LNCAP (cell line): ENCODE data around the gene LAMA2.

Experiments used
- TF ChIP-seq, protein P1 (sequence below): fragments of 450-650 bp; IDR thresholded peaks from 2 replicates; pipeline ENCODE4 v1.5.1; 2017; ENCODE audit warnings: mild to moderate bottlenecking

Gene LAMA2

DNA sequence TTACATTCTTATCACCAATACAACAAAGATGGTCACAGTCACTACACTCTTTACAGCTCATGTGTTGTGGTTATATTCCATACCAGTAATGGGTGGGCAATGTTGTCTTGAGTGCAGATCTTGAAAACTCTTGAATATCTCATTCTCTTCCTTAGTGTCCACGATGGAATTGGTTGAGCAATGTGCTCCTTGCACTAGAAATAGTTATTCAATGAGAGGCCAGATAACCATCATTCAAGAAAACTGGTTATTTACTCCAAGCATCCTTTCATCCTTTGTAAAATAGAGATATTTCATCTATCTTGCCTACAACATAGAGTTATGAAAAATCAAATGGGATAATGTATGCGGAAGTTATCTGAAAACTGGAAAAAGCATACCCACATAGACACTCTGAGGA is 611.2 kb downstream of the LAMA2 start:
- TF ChIP-seq, protein P1, sequence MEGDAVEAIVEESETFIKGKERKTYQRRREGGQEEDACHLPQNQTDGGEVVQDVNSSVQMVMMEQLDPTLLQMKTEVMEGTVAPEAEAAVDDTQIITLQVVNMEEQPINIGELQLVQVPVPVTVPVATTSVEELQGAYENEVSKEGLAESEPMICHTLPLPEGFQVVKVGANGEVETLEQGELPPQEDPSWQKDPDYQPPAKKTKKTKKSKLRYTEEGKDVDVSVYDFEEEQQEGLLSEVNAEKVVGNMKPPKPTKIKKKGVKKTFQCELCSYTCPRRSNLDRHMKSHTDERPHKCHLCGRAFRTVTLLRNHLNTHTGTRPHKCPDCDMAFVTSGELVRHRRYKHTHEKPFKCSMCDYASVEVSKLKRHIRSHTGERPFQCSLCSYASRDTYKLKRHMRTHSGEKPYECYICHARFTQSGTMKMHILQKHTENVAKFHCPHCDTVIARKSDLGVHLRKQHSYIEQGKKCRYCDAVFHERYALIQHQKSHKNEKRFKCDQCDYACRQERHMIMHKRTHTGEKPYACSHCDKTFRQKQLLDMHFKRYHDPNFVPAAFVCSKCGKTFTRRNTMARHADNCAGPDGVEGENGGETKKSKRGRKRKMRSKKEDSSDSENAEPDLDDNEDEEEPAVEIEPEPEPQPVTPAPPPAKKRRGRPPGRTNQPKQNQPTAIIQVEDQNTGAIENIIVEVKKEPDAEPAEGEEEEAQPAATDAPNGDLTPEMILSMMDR, result no peak

DNA sequence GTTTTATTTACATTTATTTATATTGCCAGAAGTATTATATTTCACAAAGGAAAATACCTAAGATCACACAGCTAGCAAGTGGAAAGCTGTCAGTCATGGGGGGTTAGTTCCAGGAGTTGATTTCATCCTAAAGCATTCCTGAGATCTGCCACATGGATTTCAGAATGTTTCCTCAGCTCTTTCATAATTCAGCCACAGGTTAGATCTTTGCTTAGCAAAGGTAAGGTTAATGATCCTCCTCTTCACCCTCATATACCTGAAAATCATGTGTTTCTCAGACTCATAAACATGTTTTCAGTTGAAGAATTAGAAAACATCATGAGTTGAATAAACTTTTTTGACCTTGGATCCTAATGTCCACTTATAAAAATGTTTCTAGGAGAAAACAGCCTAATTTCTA is 611.6 kb downstream of the LAMA2 start:
- TF ChIP-seq, protein P1, result no peak

DNA sequence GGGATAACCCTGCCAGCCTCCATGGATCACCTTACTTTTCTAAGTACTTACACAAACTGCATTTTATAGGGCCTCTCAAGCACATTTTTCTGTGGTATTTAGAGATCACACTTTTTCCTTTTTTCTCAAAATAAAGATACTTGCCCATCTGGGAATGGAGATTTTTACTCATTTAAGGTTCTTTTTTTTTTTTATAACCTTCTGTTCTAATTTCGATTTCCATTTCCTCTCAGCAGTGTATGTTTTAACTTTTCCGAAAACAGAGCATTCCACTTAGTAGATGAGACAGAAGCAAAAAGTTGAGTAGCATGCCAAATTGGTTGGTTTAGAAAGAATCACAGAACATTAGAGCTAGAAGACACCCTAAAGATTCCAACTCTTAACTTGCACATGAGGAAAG is 612.7 kb downstream of the LAMA2 start:
- TF ChIP-seq, protein P1, result no peak

DNA sequence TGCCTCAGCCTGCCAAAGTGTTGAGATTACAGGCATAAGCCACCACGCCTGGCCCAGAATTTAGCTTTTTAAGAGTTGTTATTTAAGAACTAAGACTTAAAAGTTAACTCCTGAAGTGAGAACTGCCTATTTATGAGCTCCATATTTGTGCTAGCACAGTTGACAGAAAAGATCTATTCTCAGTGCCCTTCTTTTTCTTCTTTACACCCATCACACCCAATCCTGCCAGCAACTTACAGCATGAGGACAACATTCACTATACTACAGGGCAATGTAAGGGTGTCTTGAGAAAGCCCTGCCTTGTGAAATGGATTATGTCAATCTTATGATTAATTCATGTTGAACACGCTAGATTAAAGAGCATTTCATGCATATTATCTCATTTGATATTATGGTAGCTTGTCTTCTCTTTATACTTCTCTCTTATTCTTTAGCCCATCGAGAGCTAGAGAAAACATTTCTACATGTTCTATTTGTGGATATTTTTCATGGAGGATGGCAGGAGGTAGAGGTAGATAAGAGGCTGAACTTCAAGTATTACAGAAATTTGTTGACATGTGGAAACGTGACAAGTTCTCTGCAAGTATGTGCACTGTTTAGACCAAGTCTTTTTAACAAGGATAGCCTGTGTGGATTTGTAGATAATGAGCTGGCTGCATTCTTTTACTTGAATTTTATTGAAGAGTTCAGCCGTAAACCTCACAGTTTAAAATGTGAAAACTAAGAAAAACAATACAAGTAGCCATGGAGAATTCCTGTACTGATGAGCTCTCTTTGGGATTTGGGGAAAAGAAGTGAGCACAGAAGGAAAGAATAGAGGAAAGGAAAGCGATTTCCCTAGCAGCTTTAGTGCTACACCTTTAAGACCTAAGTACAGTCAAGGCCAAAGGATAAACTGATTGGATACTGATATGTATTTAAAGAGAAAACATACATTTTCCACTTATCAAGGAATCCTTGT is 614.8 kb downstream of the LAMA2 start:
- TF ChIP-seq, protein P1, result no peak

DNA sequence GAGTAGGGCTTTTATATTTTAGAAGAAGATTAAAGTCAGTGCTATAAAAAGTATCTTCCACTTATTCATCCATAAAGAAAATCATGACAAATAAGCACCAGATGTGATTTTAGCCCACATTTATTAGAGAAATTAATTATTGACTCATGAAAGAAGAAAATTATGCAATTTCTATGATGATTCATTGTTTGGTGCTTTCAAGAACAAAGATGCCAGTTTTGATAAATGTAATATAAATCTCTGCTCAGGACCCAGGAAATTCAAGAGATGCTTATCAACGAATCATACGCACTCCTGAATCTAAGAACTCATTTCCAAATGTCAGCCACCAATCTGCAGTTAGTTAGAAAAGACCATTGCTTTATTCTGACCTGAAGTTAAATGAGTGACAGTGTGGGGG is 615.6 kb downstream of the LAMA2 start:
- TF ChIP-seq, protein P1, result no peak

DNA sequence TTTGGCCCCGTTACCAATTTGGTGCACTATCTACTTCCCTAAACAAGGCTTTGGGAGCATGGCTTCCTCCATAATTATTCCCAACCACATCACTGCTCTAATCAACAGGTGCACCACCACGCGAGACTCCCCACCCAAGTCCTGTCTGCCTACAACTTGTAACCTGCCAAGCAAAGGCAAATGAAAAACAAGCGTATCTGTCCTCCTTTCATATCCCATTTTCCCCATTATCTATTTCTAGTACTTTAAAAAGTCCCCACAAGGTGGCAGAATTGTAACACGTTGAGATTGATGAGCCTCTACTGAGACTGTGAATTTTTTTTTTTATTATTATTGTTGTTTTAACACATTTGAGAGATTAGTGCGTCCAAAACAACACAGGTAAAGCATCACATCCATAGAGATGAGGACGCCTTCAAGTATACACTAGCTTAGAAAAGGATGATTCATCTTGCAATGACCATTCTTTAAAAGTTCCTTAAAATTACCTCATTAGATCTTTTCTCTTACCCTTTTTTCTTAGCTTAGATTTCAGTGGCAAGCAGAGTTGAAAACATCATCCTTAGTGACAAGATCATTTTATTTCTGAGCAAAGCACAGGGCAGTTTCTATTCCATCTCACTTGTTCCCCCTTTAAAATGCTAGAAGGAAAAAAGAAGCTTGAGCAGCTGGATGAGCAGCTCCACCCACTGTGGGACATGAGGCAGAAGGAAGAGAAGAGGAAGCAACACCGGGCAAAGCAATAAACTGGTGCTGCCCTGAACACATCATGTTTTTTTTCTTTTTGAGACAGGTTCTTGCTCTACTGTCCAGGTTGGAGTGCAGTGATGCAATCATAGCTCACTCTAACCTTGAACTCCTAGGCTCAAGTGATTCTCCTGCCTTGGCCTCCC is 616.3 kb downstream of the LAMA2 start:
- TF ChIP-seq, protein P1, result peak; percentile 57; the same call in 1 of the 2 replicates

DNA sequence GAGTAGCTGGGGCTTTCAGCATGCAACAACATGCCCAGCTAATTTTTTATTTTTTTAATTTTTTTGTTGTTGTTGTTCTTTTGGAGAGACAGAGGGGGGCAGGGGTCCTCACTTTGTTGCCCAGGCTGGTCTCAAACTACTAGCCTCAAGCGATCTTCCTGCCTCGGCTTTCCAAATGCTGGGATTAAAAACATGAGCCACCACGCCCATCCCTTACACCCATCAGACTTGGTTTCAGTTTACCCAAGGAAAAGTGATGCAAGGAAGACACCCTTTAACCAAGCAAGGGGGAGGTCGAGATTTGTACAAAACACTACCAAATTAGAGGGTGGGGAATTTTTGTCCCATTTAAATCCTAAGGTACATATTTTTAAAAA is 616.9 kb downstream of the LAMA2 start:
- TF ChIP-seq, protein P1, result no peak
